Endothelial cell (in vitro differentiated cells): Measurements from ENCODE around the gene PLCD1. TPM values are rescaled to one million over a fixed set of nuclear protein-coding genes. Genes with fewer than 3 reads are reported as not detected.
"Not testable (repeated sequence)": the region's sequence is repeated elsewhere in the genome, so short reads cannot be mapped to it uniquely, and the experiment has no call there.

ENCODE experiments used
- DNase-seq: peaks from one replicate; pipeline ENCODE4 v3.0.0; 2021; ENCODE audit warnings: low spot score
- H3K27ac Mint-ChIP-seq: one replicate; pipeline ENCODE4 v1.8.0; 2021; ENCODE audit warnings: mixed read lengths, inconsistent platforms; ENCODE audit not compliant: unreplicated experiment
- H3K27me3 Mint-ChIP-seq: one replicate; pipeline ENCODE4 v1.8.0; 2021; ENCODE audit warnings: mild to moderate bottlenecking, moderate library complexity, mixed read lengths, inconsistent platforms; ENCODE audit not compliant: unreplicated experiment
- H3K36me3 Mint-ChIP-seq: one replicate; pipeline ENCODE4 v1.8.0; 2021; ENCODE audit warnings: mild to moderate bottlenecking, low read depth, mixed read lengths, inconsistent platforms; ENCODE audit not compliant: unreplicated experiment
- H3K4me1 Mint-ChIP-seq: one replicate; pipeline ENCODE4 v1.8.0; 2021; ENCODE audit warnings: mild to moderate bottlenecking, mixed read lengths, inconsistent platforms; ENCODE audit not compliant: unreplicated experiment
- H3K4me3 Mint-ChIP-seq: one replicate; pipeline ENCODE4 v1.8.0; 2021; ENCODE audit warnings: mild to moderate bottlenecking, mixed read lengths, inconsistent platforms; ENCODE audit not compliant: unreplicated experiment
- H3K9me3 Mint-ChIP-seq: one replicate; pipeline ENCODE4 v1.8.0; 2021; ENCODE audit warnings: mixed read lengths, inconsistent platforms; ENCODE audit not compliant: unreplicated experiment
- CTCF ChIP-seq: fragments of 200-600 bp; sonication (generic); IDR thresholded peaks from one replicate; pipeline ENCODE4 v1.5.0; 2021; ENCODE audit warnings: antibody characterized with exemption; ENCODE audit not compliant: unreplicated experiment
- long read RNA-seq: library from polyadenylated mRNA; unstranded; transcript quantifications from one replicate; pipeline ENCODE4 v2.0.0, GENCODE V29; 2020; ENCODE audit not compliant: unreplicated experiment
- total RNA-seq: library from RNA; stranded (reverse); fragmentation: NEBNext Ultra II Directional; extraction: Animal tissue kit (Norgen Biotek cat#: 25700); gene quantifications from one replicate; pipeline ENCODE4 v1.2.1, GENCODE V29; 2021; ENCODE audit not compliant: unreplicated experiment

Gene PLCD1
- 22.4 TPM for total RNA-seq
- long read RNA-seq, transcript PLCD1-201 (15 exons, 2,769 nt) = major isoform, 6 of 12 reads
- long read RNA-seq, partial matches to known transcripts = 4 of 12 reads
- long read RNA-seq, other reads (novel, unspliced or antisense) = 0 of 12 reads

DNA sequence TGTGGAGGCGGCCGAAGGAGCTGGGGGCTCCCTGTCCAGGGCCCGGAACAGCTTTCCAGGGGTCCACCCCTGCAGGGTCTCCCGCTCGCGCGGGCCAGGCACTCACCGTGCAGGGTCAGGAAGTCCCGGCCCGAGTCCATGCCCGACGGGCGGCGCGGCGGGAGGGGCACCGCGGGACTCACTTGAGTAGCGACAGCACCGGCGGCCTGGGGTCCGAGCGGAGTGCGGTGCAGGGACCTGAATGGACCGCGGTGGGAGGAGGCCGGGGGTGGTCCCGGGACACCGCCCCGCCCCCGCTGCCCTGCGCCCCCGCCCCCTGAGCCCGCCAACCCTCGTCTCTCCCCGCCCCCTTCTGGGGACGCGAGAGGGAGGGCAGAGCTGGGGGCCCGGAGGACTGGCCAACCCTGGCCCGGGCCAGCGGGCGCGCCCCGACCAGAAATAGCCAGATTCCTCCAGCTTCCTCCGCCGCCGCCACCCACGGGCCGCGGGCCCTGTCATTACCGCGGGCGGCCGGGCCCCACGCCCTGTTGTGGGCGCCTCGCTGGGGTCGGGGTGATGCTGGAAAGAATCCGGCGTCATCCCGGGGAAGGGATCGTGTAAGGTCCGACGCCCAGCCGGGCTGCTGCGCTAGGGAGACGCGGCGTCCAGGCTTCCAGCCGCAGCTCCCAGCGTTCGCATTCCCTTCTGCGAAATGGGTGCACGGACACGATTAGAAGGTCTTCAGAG lies at the start of gene PLCD1:
Gene PLCD1, minus strand, starts transcription at position 243 of the 726 bp plus-strand sequence. Its CDS starts 103 bp downstream, at position 140.
- Mint-ChIP-seq H3K4me3 (peak within 1 kb of the TSS; percentile 87), H3K9me3 (no peaks in the 10 kb centered on the region), H3K4me1 (no peaks in the 10 kb centered on the region), H3K36me3 (peaks cover 3% of the 10 kb centered on the region), H3K27ac (no peak within 1 kb of the TSS), H3K27me3 (peaks cover 35% of the 10 kb centered on the region)
- TF ChIP-seq CTCF = no peak
- DNase-seq = peak; percentile 62

DNA sequence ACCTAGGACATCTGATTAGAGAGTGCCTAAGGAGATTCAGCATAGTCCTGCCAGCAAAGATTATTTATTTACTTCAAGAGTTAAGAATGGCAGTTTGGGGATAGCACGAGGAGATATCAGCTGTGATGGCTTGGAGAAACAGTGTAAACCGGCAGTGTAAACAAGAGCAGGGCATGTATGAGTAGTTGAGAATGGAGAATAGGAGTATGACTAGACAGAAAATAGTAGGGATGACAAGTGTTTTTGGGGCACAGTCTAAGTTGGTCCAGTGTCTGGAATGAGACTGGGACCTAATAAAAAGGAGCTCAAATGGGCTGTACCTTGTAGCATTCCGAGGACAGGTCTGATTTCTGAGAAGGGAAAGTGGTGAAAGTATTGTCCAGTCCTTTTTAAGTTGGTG lies 47.6 kb upstream of the PLCD1 start:
- H3K9me3 Mint-ChIP-seq, H3K4me3 Mint-ChIP-seq, H3K36me3 Mint-ChIP-seq: not testable (repeated sequence)

GRCh38 chr3:38070013-38070412 lies 40.6 kb upstream of the PLCD1 start:
- no peak overlapping the region for H3K27ac Mint-ChIP-seq
- DNase-seq = no peak
- no peaks in the 10 kb centered on the region for H3K4me1 Mint-ChIP-seq
- TF ChIP-seq CTCF = no peak
- H3K27me3 Mint-ChIP-seq = peaks cover 1% of the 10 kb centered on the region
- H3K4me3 Mint-ChIP-seq = no peak overlapping the region
- H3K36me3 Mint-ChIP-seq = no peaks in the 10 kb centered on the region
- no peaks in the 10 kb centered on the region for H3K9me3 Mint-ChIP-seq

More for the DNA sequence above, 47.6 kb upstream of the PLCD1 start:
- DNase-seq, H3K27ac Mint-ChIP-seq, H3K4me1 Mint-ChIP-seq: not testable (repeated sequence)
- peaks cover 10% of the 10 kb centered on the region for H3K27me3 Mint-ChIP-seq

GRCh38 chr3:38067508-38068233 lies 38.2 kb upstream of the PLCD1 start:
- H3K4me3 Mint-ChIP-seq = no peak overlapping the region
- no peaks in the 10 kb centered on the region for H3K4me1 Mint-ChIP-seq
- H3K36me3 Mint-ChIP-seq = no peaks in the 10 kb centered on the region

DNA sequence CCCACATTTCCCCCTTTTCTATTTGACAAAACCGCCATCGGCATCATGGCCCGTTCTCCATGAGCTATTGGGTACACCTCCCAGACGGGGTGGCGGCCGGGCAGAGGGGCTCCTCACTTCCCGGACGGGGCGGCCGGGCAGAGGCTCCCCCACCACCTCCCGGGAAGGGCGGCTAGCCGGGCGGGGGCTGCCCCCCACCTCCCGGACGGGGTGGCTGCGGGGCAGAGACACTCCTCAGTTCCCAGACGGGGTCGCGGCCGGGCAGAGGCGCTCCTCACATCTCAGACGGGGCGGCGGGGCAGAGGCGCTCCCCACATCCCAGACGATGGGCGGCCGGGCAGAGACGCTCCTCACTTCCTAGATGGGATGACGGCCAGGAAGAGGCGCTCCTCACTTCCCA lies 35.0 kb upstream of the PLCD1 start:
- H3K27me3 Mint-ChIP-seq, H3K27ac Mint-ChIP-seq, H3K4me1 Mint-ChIP-seq, H3K4me3 Mint-ChIP-seq, H3K9me3 Mint-ChIP-seq, H3K36me3 Mint-ChIP-seq, DNase-seq: not testable (repeated sequence)

More at GRCh38 chr3:38067508-38068233, 38.2 kb upstream of the PLCD1 start:
- no peak overlapping the region for H3K27ac Mint-ChIP-seq
- H3K9me3 Mint-ChIP-seq = no peaks in the 10 kb centered on the region
- DNase-seq = no peak
- H3K27me3 Mint-ChIP-seq = no peaks in the 10 kb centered on the region
- no peak for TF ChIP-seq CTCF
